Uterus (tissue), 2 donors: ENCODE results near the gene MAGED1.

Source experiments
- POLR2A ChIP-seq, 2 donors: fragments of 450-650 bp; IDR thresholded peaks; one replicate each; pipeline ENCODE4 v1.6.1; 2016; ENCODE audit warnings: antibody characterized with exemption in 2 of 2, mild to moderate bottlenecking in 1 of 2, moderate library complexity in 1 of 2
- TF ChIP-seq, protein P1 (sequence below), 4 experiments: fragments of 200-600 bp in 2 of 4; fragments of 450-650 bp in 2 of 4; sonication (generic) in 2 of 4; IDR thresholded peaks; one replicate each; pipeline ENCODE4 v1.5.1; 2016 to 2019; ENCODE audit warnings: antibody characterized with exemption in 4 of 4, mild to moderate bottlenecking in 2 of 4, moderate library complexity in 1 of 4

DNA sequence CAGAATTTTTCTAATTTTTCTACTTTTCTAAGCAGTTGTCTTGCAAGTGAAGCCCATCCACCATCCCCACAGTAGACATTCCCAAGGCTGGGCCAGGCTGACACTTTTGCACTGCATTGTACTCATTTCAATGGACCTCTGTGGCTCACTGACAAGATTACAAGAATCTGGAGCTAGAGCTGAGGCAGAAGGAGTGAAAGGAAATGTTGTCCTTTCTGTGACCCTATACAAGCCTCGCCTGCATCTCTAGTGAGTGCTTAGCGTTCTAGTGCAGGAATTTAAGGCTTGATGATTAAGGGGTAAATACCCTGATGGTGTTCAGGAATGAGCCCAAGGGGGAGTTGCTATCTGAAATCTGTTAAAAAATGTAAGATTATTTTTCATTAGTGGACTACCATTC is 6.3 kb downstream of the MAGED1 start:
- TF ChIP-seq, protein P1, sequence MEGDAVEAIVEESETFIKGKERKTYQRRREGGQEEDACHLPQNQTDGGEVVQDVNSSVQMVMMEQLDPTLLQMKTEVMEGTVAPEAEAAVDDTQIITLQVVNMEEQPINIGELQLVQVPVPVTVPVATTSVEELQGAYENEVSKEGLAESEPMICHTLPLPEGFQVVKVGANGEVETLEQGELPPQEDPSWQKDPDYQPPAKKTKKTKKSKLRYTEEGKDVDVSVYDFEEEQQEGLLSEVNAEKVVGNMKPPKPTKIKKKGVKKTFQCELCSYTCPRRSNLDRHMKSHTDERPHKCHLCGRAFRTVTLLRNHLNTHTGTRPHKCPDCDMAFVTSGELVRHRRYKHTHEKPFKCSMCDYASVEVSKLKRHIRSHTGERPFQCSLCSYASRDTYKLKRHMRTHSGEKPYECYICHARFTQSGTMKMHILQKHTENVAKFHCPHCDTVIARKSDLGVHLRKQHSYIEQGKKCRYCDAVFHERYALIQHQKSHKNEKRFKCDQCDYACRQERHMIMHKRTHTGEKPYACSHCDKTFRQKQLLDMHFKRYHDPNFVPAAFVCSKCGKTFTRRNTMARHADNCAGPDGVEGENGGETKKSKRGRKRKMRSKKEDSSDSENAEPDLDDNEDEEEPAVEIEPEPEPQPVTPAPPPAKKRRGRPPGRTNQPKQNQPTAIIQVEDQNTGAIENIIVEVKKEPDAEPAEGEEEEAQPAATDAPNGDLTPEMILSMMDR (IDR thresholded peaks at IDR 0.05) = no peak
- TF ChIP-seq POLR2A (IDR thresholded peaks at IDR 0.05) = no peak
